DOHH2 (cell line): ENCODE data around the gene FRMD7.
"Not testable (repeated sequence)": the region's sequence is repeated elsewhere in the genome, so short reads cannot be mapped to it uniquely, and the experiment has no call there.

Experiments used
- H3F3A ChIP-seq: fragments of 200-600 bp; sonication (generic), shearing (Covaris generic); 2 replicates; pipeline ENCODE4 v1.6.0; 2016; ENCODE audit warnings: antibody characterized with exemption, mild to moderate bottlenecking; ENCODE audit not compliant: control insufficient read depth, insufficient read depth
- H3K27ac ChIP-seq: fragments of 200-600 bp; sonication (generic); 2 replicates; pipeline ENCODE4 v1.5.1; 2014; ENCODE audit warnings: low read depth, mild to moderate bottlenecking, low read length, moderate library complexity
- H3K27me3 ChIP-seq: fragments of 200-600 bp; sonication (generic); 2 replicates; pipeline ENCODE4 v1.6.1; 2014; ENCODE audit warnings: mild to moderate bottlenecking, low read length, mixed read lengths; ENCODE audit not compliant: control insufficient read depth
- H3K36me3 ChIP-seq: fragments of 200-600 bp; sonication (generic); 2 replicates; pipeline ENCODE4 v1.6.1; 2014; ENCODE audit warnings: mild to moderate bottlenecking, low read length, moderate library complexity, mixed read lengths; ENCODE audit not compliant: control insufficient read depth
- H3K4me1 ChIP-seq: fragments of 200-600 bp; sonication (generic); 2 replicates; pipeline ENCODE4 v1.6.1; 2014; ENCODE audit warnings: mild to moderate bottlenecking, low read length, mixed read lengths; ENCODE audit not compliant: control insufficient read depth
- H3K4me2 ChIP-seq: fragments of 200-600 bp; sonication (generic); 2 replicates; pipeline ENCODE4 v1.6.0; 2014; ENCODE audit warnings: mild to moderate bottlenecking, low read length, moderate library complexity
- H3K4me3 ChIP-seq: fragments of 200-600 bp; sonication (generic); 2 replicates; pipeline ENCODE4 v1.5.1; 2014; ENCODE audit warnings: mild to moderate bottlenecking, low read length, mixed read lengths
- H3K79me2 ChIP-seq: fragments of 200-600 bp; sonication (generic); 2 replicates; pipeline ENCODE4 v1.6.1; 2014; ENCODE audit warnings: mild to moderate bottlenecking, low read length, mixed read lengths; ENCODE audit not compliant: control insufficient read depth
- H3K9me2 ChIP-seq: fragments of 200-600 bp; sonication (generic); replicated peaks from 2 replicates; pipeline ENCODE4 v1.6.1; 2014; ENCODE audit warnings: mild to moderate bottlenecking, low read length, mixed read lengths; ENCODE audit not compliant: control insufficient read depth
- H3K9me3 ChIP-seq: fragments of 200-600 bp; sonication (generic); 2 replicates; pipeline ENCODE4 v1.6.1; 2014; ENCODE audit warnings: antibody characterized with exemption, low read length, mixed read lengths; ENCODE audit not compliant: control insufficient read depth, insufficient read depth
- H4K20me1 ChIP-seq: fragments of 200-600 bp; sonication (generic); 2 replicates; pipeline ENCODE4 v1.6.0; 2014; ENCODE audit warnings: low read depth, mild to moderate bottlenecking, antibody characterized with exemption, low read length, moderate library complexity; ENCODE audit not compliant: control insufficient read depth, insufficient read depth
- CTCF ChIP-seq: fragments of 200-600 bp; sonication (generic); IDR thresholded peaks from one replicate; pipeline ENCODE4 v1.5.1; 2014; ENCODE audit warnings: antibody characterized with exemption, mild to moderate bottlenecking, low read depth, low read length; ENCODE audit not compliant: poor library complexity, severe bottlenecking
- EZH2phosphoT487 ChIP-seq: fragments of 200-600 bp; sonication (generic); IDR thresholded peaks from 2 replicates; pipeline ENCODE4 v1.6.1; 2017; ENCODE audit warnings: borderline replicate concordance, mild to moderate bottlenecking, antibody characterized with exemption, low read length, moderate library complexity, mixed read lengths

The FRMD7 gene

GRCh38 chrX:132101799-132102198 is 26.0 kb downstream of the FRMD7 start:
- no peaks in the 10 kb centered on the region for H3F3A ChIP-seq
- no peaks in the 10 kb centered on the region for H3K36me3 ChIP-seq
- H3K4me1 ChIP-seq = no peaks in the 10 kb centered on the region
- no peaks in the 10 kb centered on the region for H3K79me2 ChIP-seq
- no peak overlapping the region for H3K4me3 ChIP-seq
- H4K20me1 ChIP-seq = no peaks in the 10 kb centered on the region
- H3K27me3 ChIP-seq = no peaks in the 10 kb centered on the region
- H3K27ac ChIP-seq = no peak overlapping the region
- H3K9me2 ChIP-seq = no peaks in the 10 kb centered on the region
- H3K9me3 ChIP-seq = no peaks in the 10 kb centered on the region
- TF ChIP-seq CTCF (no peak), EZH2phosphoT487 (no peak)
- H3K4me2 ChIP-seq = no peak overlapping the region

- Histone ChIP-seq H3K4me2 (no peak overlapping the region), H3K27ac (no peak overlapping the region), H3K27me3 (no peaks in the 10 kb centered on the region), H3K36me3 (no peaks in the 10 kb centered on the region), H3K9me3 (no peaks in the 10 kb centered on the region), H3K9me2 (no peaks in the 10 kb centered on the region), H3K79me2 (no peaks in the 10 kb centered on the region), H4K20me1 (no peaks in the 10 kb centered on the region), H3K4me1 (no peaks in the 10 kb centered on the region), H3K4me3 (no peak overlapping the region), H3F3A (no peaks in the 10 kb centered on the region)
- TF ChIP-seq CTCF (no peak), EZH2phosphoT487 (no peak)
Measured at GRCh38 chrX:132101206-132101605, 26.6 kb downstream of the FRMD7 start.

DNA sequence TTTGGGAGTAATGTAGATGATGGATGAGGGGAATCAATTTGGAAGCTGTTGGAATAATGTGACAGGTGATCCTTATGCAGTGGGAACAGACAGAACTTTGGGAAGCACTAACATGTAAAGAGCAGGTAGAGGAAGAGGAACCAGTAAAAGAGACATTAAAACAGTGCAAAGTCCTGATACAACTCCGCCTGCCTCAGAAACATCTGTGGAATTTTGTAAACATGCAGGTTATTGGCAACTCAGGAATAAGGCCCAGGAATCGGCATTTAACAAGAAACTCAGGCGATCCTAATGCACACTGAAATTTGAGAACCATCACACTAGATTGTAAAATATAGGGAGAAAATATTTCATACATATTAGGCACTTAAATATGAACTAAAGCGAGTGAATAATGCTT is 29.1 kb downstream of the FRMD7 start:
- H3K4me3 ChIP-seq, H3K9me2 ChIP-seq, H3K27ac ChIP-seq, H3K27me3 ChIP-seq, H3K9me3 ChIP-seq, H3F3A ChIP-seq, H3K4me2 ChIP-seq, H3K79me2 ChIP-seq, H3K4me1 ChIP-seq, H3K36me3 ChIP-seq, H4K20me1 ChIP-seq: not testable (repeated sequence)

GRCh38 chrX:132094164-132094563 is 33.7 kb downstream of the FRMD7 start:
- Histone ChIP-seq H3K9me2 (no peaks in the 10 kb centered on the region), H4K20me1 (no peaks in the 10 kb centered on the region), H3K27me3 (no peaks in the 10 kb centered on the region), H3K4me3 (no peak overlapping the region), H3K27ac (no peak overlapping the region), H3K36me3 (no peaks in the 10 kb centered on the region), H3F3A (no peaks in the 10 kb centered on the region), H3K79me2 (no peaks in the 10 kb centered on the region), H3K4me1 (no peaks in the 10 kb centered on the region), H3K4me2 (no peak overlapping the region), H3K9me3 (no peaks in the 10 kb centered on the region)
- TF ChIP-seq CTCF (no peak), EZH2phosphoT487 (no peak)
